B cell (primary cell): ENCODE measurements around the gene FAHD2A. TPM values are rescaled to one million over a fixed set of nuclear protein-coding genes. Genes with fewer than 3 reads are reported as not detected.

Experiments used
- ATAC-seq: fragments of 200-7000 bp; cut with Tn5 transposase; one replicate; pipeline ENCODE4 v1.10.0; 2021; ENCODE audit warnings: low read depth, mild to moderate bottlenecking, moderate number of reproducible peaks, moderate library complexity
- CTCF ChIA-PET: fragments of 350-600 bp; sonication (Branson Sonifier 250); formaldehyde crosslinking; loops from one replicate; lab custom pipeline; 2021; ENCODE audit warnings: antibody characterized with exemption, inconsistent platforms; lab: Charles Lee
- POLR2A ChIA-PET: fragments of 350-600 bp; sonication (Branson Sonifier 250); formaldehyde crosslinking; loops from one replicate; lab custom pipeline; 2021; ENCODE audit warnings: antibody characterized with exemption; lab: Charles Lee
- DNase-seq: peaks from one replicate; pipeline ENCODE4 v3.0.0; 2013
- H2AFZ ChIP-seq: 2 replicates; pipeline ENCODE4 v1.6.1; 2012; ENCODE audit warnings: mild to moderate bottlenecking, low read depth, low read length; ENCODE audit not compliant: insufficient read depth, poor library complexity, severe bottlenecking
- H3K27ac ChIP-seq, 2 donors: 1 replicate in 1 of 2; 2 replicates in 1 of 2; pipeline ENCODE4 v1.5.1; 2012 to 2013; ENCODE audit warnings: low read length in 2 of 2, mild to moderate bottlenecking in 2 of 2, moderate library complexity in 1 of 2
- H3K27me3 ChIP-seq, 4 experiments: fragments of 200-600 bp in 1 of 4; sonication (generic) in 1 of 4; replicated peaks in 1 of 4; 1 replicate in 2 of 4; 2 replicates in 2 of 4; pipeline versions ENCODE4 v1.6.1 to v1.7.0; 2013 to 2016; ENCODE audit warnings: low read length in 3 of 4, mild to moderate bottlenecking in 2 of 4, mixed read lengths in 1 of 4, moderate library complexity in 1 of 4; ENCODE audit not compliant: insufficient read depth in 4 of 4, control insufficient read depth in 3 of 4; ENCODE audit errors: control extremely low read depth in 1 of 4
- H3K36me3 ChIP-seq, 2 experiments: replicated peaks in 1 of 2; 1 replicate in 1 of 2; 2 replicates in 1 of 2; pipeline versions ENCODE4 v1.6.1 to v1.7.1; 2013; ENCODE audit warnings: low read length in 1 of 2; ENCODE audit not compliant: insufficient read depth in 2 of 2, control insufficient read depth in 1 of 2; ENCODE audit errors: control extremely low read depth in 1 of 2, extremely low read depth in 1 of 2
- H3K4me1 ChIP-seq, 2 donors: fragments of 200-600 bp in 1 of 2; sonication (generic) in 1 of 2; 1 replicate in 1 of 2; 2 replicates in 1 of 2; pipeline versions ENCODE4 v1.5.1 to v1.6.1; 2013 to 2017; ENCODE audit warnings: low read length in 2 of 2; ENCODE audit not compliant: control insufficient read depth in 2 of 2, insufficient read depth in 2 of 2
- H3K4me2 ChIP-seq: replicated peaks from 2 replicates; pipeline ENCODE3; 2012; ENCODE audit warnings: mild to moderate bottlenecking, low read depth, low read length; ENCODE audit not compliant: poor library complexity, severe bottlenecking
- H3K4me3 ChIP-seq, 5 experiments: fragments of 200-600 bp in 1 of 5; sonication (generic) in 1 of 5; 1 replicate in 3 of 5; 2 replicates in 2 of 5; pipeline versions ENCODE4 v1.5.1 to v1.7.0; 2011 to 2016; ENCODE audit warnings: low read length in 4 of 5, mild to moderate bottlenecking in 4 of 5, low read depth in 2 of 5, control low read depth in 1 of 5, moderate library complexity in 1 of 5; ENCODE audit not compliant: insufficient read depth in 1 of 5; ENCODE audit errors: control extremely low read depth in 1 of 5, extremely low read depth in 1 of 5
- H3K79me2 ChIP-seq: fragments of 200-600 bp; sonication (generic); one replicate; pipeline ENCODE4 v1.6.0; 2016; ENCODE audit warnings: low read length; ENCODE audit not compliant: control insufficient read depth, insufficient read depth
- H3K9ac ChIP-seq: fragments of 200-600 bp; sonication (generic); 2 replicates; pipeline ENCODE4 v1.6.1; 2017; ENCODE audit warnings: mild to moderate bottlenecking, low read length, moderate library complexity
- H3K9me3 ChIP-seq, 3 donors: one replicate each; pipeline versions ENCODE4 v1.6.1 to v1.7.1; 2013; ENCODE audit warnings: low read length in 2 of 3; ENCODE audit not compliant: control insufficient read depth in 2 of 3, insufficient read depth in 1 of 3; ENCODE audit errors: control extremely low read depth in 1 of 3
- H4K20me1 ChIP-seq: 2 replicates; pipeline ENCODE4 v1.6.0; 2012; ENCODE audit warnings: mild to moderate bottlenecking, low read length; ENCODE audit not compliant: insufficient read depth, control insufficient read depth, poor library complexity, severe bottlenecking
- H3K27ac Mint-ChIP-seq: one replicate; pipeline ENCODE4 v1.8.0; 2021; ENCODE audit warnings: mixed read lengths
- H3K27me3 Mint-ChIP-seq: one replicate; pipeline ENCODE4 v1.8.0; 2021; ENCODE audit warnings: mixed read lengths
- H3K4me1 Mint-ChIP-seq: one replicate; pipeline ENCODE4 v1.8.0; 2021; ENCODE audit warnings: mixed read lengths
- H3K4me3 Mint-ChIP-seq: one replicate; pipeline ENCODE4 v1.8.0; 2021; ENCODE audit warnings: mixed read lengths
- H3K9me3 Mint-ChIP-seq: one replicate; pipeline ENCODE4 v1.8.0; 2022; ENCODE audit warnings: mixed read lengths; ENCODE audit not compliant: insufficient read depth
- CTCF ChIP-seq: fragments of 200-600 bp; IDR thresholded peaks from one replicate; pipeline ENCODE4 v1.8.0; 2022; ENCODE audit warnings: antibody characterized with exemption, mild to moderate bottlenecking
- EZH2 ChIP-seq: IDR thresholded peaks from 2 replicates; pipeline ENCODE4 v1.6.1; 2012; ENCODE audit warnings: borderline replicate concordance, low read depth, mild to moderate bottlenecking, moderate library complexity, low read length; ENCODE audit not compliant: insufficient read depth, poor library complexity, severe bottlenecking
- WGBS: methylation state at CpG from one replicate; pipeline ENCODE4 v1.1.5; 2013; ENCODE audit warnings: missing lambda C conversion rate; ENCODE audit not compliant: insufficient coverage; 5-methylcytosine and 5-hydroxymethylcytosine counted together
- intact Hi-C: fragments of 100-400 bp; cut with micrococcal nuclease; formaldehyde crosslinking; loops from one replicate; pipeline ENCODE4 v1.10.0; 2022
- polyA plus RNA-seq: library from polyadenylated mRNA; depleted of rRNA; stranded (reverse); fragments of >200 nt; gene quantifications from 2 replicates; pipeline ENCODE4 v1.2.3, GENCODE V29; 2012
- total RNA-seq, 2 donors: library from RNA; stranded (reverse); fragments of 120-200 nt in 1 of 2; gene quantifications; 1 replicate in 1 of 2; 2 replicates in 1 of 2; pipeline versions ENCODE4 v1.2.3 to v1.2.4, GENCODE V29; 2013 to 2022

Gene FAHD2A
- total and polyA plus RNA-seq, 2 donors (not counting 1 experiment from before 2014, with no cell fraction given) = 18.3 to 22.9 TPM

DNA sequence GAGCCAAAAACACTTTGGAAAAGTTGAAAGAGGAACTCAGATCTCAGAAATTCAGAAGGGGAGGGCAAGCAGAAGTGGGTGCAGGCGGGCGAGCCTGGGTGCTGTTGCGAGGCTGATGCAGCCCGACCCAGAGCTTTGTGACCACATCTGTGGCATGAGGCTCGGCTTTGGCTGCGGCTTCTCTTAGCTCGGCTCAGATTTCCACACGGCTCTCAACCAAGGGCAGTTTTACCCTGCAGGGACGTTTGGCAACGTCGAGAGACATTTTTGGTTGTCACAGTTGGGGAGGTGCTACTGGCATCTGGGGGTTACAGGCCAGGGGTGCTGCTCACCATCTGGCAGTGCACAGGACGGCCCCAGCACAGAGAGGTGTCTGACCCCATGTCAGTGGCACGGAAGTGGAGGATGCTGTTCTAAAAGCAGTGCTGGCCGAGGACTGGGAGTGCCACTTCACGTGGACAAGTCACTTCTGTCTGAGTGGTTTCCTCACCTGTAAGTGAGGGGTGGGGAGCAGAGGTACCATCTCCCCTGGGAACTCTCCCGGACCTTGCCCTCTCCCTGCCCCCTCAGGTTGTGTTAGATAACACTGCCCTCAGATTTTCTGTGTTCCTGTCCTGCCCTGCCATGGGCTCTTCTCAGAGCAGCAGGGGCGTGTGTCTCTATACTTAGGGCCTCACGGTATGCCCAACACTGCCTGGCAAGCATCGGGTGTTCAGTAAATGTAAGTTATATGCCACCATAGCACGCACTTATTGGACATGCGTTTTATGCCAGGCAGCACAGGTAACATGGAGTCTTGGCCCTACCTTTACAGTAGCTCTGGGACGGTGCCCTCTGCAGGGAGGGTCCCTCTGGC is 48.7 kb upstream of the FAHD2A start:
- Mint-ChIP-seq H3K4me1 (no peaks in the 10 kb centered on the region), H3K9me3 (no peaks in the 10 kb centered on the region), H3K4me3 (no peak overlapping the region), H3K27ac (no peak overlapping the region), H3K27me3 (peaks cover 4% of the 10 kb centered on the region)
- no peak for DNase-seq
- Histone ChIP-seq H3K9ac (no peak overlapping the region), H3K36me3 (no peaks in the 10 kb centered on the region), H4K20me1 (no peaks in the 10 kb centered on the region), H2AFZ (no peak overlapping the region), H3K4me2 (no peak overlapping the region), H3K4me3 (no peak overlapping the region), H3K4me1 (no peaks in the 10 kb centered on the region), H3K79me2 (no peaks in the 10 kb centered on the region), H3K27ac (no peak overlapping the region), H3K27me3 (peaks cover 0 to 9% (median 1%) of the 10 kb centered on the region in 4 experiments), H3K9me3 (peaks cover 0 to 7% (median 0%) of the 10 kb centered on the region in 3 donors)
- no peak for TF ChIP-seq CTCF
- no peak for TF ChIP-seq EZH2
- no peak for ATAC-seq
- ChIA-PET CTCF (no interaction called here), POLR2A (no interaction called here)
- intact Hi-C loops = no loop called here
- 93% methylated on average over 20 of the region's 22 CpGs for WGBS

DNA sequence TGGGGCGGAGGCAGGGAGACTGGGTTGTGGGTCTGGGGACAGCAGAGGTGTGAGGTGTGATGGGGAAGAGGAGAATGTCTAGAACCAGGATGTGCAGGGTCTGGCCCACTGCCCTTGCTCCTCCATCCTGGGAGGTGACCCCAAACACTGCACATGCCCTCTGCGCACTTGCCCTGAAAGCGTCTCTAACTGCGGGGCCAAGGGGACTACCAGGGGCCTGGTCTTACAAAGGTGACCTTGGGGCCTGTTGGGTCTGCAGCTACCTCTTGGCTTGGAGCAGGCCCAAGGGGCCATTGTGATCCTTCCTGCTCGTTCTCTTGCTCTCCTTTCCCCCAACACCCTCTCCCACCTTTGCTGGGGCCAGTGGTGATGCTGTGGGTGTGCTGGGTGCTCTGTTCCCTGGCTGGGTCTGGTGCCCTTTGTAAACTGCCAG is 48.0 kb upstream of the FAHD2A start:
- Histone ChIP-seq H3K27me3 (peaks cover 0 to 5% (median 0%) of the 10 kb centered on the region in 4 experiments), H3K9me3 (peaks cover 0 to 9% (median 0%) of the 10 kb centered on the region in 3 donors), H3K36me3 (no peaks in the 10 kb centered on the region), H3K27ac (no peak overlapping the region), H3K9ac (no peak overlapping the region), H3K4me3 (no peak overlapping the region), H3K79me2 (no peaks in the 10 kb centered on the region), H3K4me2 (no peak overlapping the region), H2AFZ (no peak overlapping the region), H4K20me1 (no peaks in the 10 kb centered on the region), H3K4me1 (no peaks in the 10 kb centered on the region)
- Mint-ChIP-seq H3K4me3 (no peak overlapping the region), H3K27me3 (no peaks in the 10 kb centered on the region), H3K4me1 (no peaks in the 10 kb centered on the region), H3K9me3 (no peaks in the 10 kb centered on the region), H3K27ac (no peak overlapping the region)
- intact Hi-C loops = no loop called here
- TF ChIP-seq CTCF = no peak
- no peak for TF ChIP-seq EZH2
- CTCF ChIA-PET = interaction anchor here (1.5 kb wide), 1 partner anchor 10 kb away, joined by 3 read pairs; no protein-coding TSS in a partner anchor
- POLR2A ChIA-PET = no interaction called here
- ATAC-seq (no peak), DNase-seq (no peak)
- WGBS = 92% methylated on average over 3 of the region's 5 CpGs
